HG02623 (cell line): ENCODE data around the gene P2RX1.

Source experiments
- ATAC-seq: cut with Tn5 transposase; IDR thresholded peaks from one replicate; pipeline ENCODE4 v1.9.1; 2021; ENCODE audit warnings: moderate library complexity; ENCODE audit not compliant: unreplicated experiment

P2RX1 gene

GRCh38 chr17:3915995-3916696 lies at the start of gene P2RX1:
Gene P2RX1 (minus strand): TSS chr17:3916465. CDS start chr17:3916225, 240 bp downstream.
- no peak for ATAC-seq

- no peak for ATAC-seq
Measured at GRCh38 chr17:3965118-3965800, 49.0 kb upstream of the P2RX1 start.

DNA sequence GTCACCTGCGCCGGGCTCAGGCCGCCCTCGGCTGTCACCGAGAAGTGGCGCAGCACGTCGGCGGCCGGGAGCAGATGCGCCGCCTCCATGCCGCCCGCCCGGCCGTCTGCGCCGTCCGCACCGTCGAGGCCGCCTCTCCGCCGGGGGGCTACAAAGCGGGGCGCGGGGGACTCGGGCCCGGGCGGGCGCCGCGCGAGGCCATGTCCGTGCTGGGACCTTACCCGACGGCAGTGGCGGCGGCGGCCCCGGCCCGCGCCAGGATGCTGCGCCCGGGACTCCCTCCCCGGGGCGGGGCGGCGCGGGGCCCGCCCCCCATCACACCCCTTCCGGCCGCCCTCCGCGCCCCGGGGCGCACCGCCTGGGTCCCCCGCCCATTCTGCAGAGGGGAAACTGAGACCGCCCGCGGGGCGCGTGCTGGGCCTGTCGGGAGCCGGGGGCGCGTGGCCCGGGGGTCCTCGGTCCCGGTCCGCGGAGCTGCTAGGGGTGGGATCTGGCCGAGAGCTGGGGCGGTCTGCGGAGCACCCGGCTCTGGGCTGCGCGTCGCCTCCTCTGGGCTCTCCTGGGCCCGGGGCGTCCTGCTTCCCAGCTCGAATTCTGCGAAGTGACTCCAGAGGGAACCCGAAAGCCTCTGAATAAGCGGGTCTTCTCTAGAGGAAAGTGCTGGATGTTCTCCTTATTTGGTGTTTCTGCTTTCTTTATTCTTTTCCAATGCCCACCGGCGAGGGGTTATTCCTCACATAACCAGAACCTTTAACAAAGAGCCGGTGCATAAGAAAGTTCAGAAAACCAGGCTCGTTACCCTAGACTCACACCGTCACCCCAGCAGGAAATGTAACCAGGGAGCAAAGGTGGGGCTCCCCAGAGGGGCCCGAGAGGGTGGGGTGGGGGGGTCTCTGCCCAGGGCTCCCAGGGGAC lies 48.2 kb upstream of the P2RX1 start, which contains the start of gene ATP2A3:
Gene ATP2A3, minus strand, starts transcription at position 235 of the 915 bp plus-strand sequence. Its CDS starts 146 bp downstream, at position 89.
- ATAC-seq, result peak; percentile 53

GRCh38 chr17:3963237-3964201 lies 47.3 kb upstream of the P2RX1 start:
- peak; percentile 3 for ATAC-seq

DNA sequence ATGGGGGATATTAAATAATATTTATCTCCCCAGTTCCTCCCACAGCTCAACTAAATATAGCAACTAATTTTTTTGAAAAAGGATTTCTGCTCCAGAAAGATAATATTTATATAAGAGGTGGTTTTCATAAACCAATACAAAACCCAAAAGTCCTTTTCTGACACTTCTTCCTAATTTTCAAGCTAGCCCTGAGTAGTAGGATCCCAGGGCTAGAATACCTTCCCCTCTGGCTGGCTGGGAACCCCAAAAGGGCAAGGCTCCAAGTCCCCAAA lies 46.6 kb upstream of the P2RX1 start:
- no peak for ATAC-seq

DNA sequence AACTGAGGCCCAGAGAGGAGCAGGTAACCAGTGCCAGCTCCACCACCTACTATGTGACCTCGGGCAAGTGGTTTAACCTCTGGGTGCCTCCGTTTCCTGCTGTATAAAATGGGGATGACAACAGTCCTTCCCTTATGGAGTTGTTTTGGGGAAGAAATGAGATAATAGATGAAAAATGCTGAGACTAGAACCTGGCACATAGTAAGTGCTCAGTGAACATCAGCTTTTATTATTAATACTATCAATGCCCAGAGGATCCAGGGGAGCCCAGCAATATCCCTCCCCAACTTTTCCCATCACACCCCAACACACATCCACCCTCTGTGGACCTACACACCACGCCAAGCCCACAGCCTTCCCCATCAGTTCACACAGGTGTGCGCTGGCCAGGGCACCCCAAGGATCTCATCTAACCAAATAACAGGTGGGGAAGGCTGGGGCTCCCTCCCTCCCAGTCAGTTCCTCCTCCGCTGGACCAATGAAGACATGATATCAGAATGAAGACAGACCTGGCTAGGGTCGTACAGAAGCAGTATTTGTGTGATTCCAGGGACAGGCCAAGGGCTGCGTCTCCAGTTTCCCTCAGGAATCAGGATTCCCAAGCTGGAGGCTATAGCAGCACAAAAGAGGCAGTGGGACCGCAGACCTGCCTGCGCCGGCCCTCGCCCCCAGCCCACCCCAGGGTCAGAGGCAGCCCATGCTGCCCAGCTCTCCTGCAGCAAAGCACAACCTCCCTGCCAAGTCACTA lies 46.1 kb upstream of the P2RX1 start:
- ATAC-seq, result no peak

GRCh38 chr17:3961564-3962047 lies 45.3 kb upstream of the P2RX1 start:
- peak; percentile 30 for ATAC-seq

GRCh38 chr17:3960764-3961163 lies 44.5 kb upstream of the P2RX1 start:
- no peak for ATAC-seq

GRCh38 chr17:3959921-3960601 lies 43.8 kb upstream of the P2RX1 start:
- ATAC-seq, result no peak

- no peak for ATAC-seq
Measured at GRCh38 chr17:3959295-3959899, 43.1 kb upstream of the P2RX1 start.

- no peak for ATAC-seq
Measured at GRCh38 chr17:3957735-3958599, 41.7 kb upstream of the P2RX1 start.

GRCh38 chr17:3956983-3957382 lies 40.7 kb upstream of the P2RX1 start:
- ATAC-seq, result no peak

GRCh38 chr17:3956327-3956957 lies 40.2 kb upstream of the P2RX1 start:
- ATAC-seq, result no peak

GRCh38 chr17:3955673-3955988 lies 39.4 kb upstream of the P2RX1 start:
- no peak for ATAC-seq

- ATAC-seq, result no peak
Measured at GRCh38 chr17:3954976-3955672, 38.9 kb upstream of the P2RX1 start.

DNA sequence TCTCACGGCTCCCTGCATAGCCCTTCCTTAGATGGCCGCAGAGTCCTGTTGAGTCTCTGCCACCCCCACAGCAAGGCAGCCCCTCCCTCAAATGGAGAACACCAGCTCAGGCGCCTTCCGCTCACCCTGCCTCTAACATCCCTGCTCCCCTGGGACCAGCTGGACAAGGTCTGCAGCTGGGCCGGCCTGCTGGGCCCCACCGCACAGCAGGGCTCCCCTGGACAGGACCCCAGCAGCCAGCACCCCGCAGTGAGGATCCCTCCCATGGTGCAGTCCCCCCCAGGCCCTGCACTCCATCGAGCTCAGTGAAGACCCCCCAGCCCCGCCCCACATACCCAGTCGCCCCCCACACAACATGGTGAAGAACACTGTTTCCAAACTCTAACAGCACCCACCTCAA lies 37.8 kb upstream of the P2RX1 start:
- ATAC-seq, result no peak

- no peak for ATAC-seq
Measured at GRCh38 chr17:3953542-3953941, 37.3 kb upstream of the P2RX1 start.
